Sigmoid colon (tissue), 7 donors: ENCODE measurements around the gene CLIC4. TPM values are rescaled to one million over a fixed set of nuclear protein-coding genes. Genes with fewer than 3 reads are reported as not detected.

ENCODE experiments used
- DNase-seq: peaks from one replicate; pipeline ENCODE4 v3.0.0-alpha.2; 2019
- H3K27ac ChIP-seq, 4 donors: fragments of 200-600 bp; sonication (generic); one replicate each; pipeline ENCODE4 v1.5.1; 2016 to 2019; ENCODE audit warnings: mild to moderate bottlenecking in 1 of 4
- H3K27me3 ChIP-seq, 3 donors: fragments of 200-600 bp; sonication (generic); one replicate each; pipeline ENCODE4 v1.5.1; 2019; ENCODE audit warnings: mild to moderate bottlenecking in 1 of 3
- H3K36me3 ChIP-seq, 4 donors: fragments of 200-600 bp; sonication (generic); one replicate each; pipeline ENCODE4 v1.5.1; 2016 to 2019
- H3K4me1 ChIP-seq, 4 donors: fragments of 200-600 bp; sonication (generic); one replicate each; pipeline ENCODE4 v1.5.1; 2017 to 2019
- H3K4me3 ChIP-seq, 4 donors: fragments of 200-600 bp; sonication (generic); one replicate each; pipeline ENCODE4 v1.5.1; 2017 to 2019; ENCODE audit warnings: mild to moderate bottlenecking in 2 of 4, moderate library complexity in 1 of 4
- H3K9me3 ChIP-seq, 4 donors: fragments of 200-600 bp in 3 of 4; sonication (generic) in 3 of 4; one replicate each; pipeline versions ENCODE4 v1.5.1 to v1.6.1; 2013 to 2019
- CTCF ChIP-seq, 4 experiments: fragments of 450-650 bp in 3 of 4; fragments of 200-600 bp in 1 of 4; IDR thresholded peaks; one replicate each; pipeline ENCODE4 v1.5.1; 2016 to 2019; ENCODE audit warnings: antibody characterized with exemption in 4 of 4, mild to moderate bottlenecking in 3 of 4, moderate library complexity in 2 of 4
- EP300 ChIP-seq, 4 donors: sonication (generic); formaldehyde crosslinking; IDR thresholded peaks; one replicate each; pipeline ENCODE4 v1.6.1; 2017; ENCODE audit warnings: antibody characterized with exemption in 4 of 4
- POLR2A ChIP-seq, 2 donors: fragments of 450-650 bp; IDR thresholded peaks; one replicate each; pipeline ENCODE4 v1.6.1; 2016; ENCODE audit warnings: antibody characterized with exemption in 2 of 2, mild to moderate bottlenecking in 2 of 2, moderate library complexity in 2 of 2
- POLR2AphosphoS5 ChIP-seq, 4 donors: sonication (generic); formaldehyde crosslinking; IDR thresholded peaks; one replicate each; pipeline ENCODE4 v1.6.1; 2017; ENCODE audit warnings: antibody characterized with exemption in 4 of 4
- WGBS, 2 donors: extraction: QIAGEN DNeasy Blood & Tissue Kit; methylation state at CpG; one replicate each; pipeline ENCODE4 v1.1.7; 2013; 5-methylcytosine and 5-hydroxymethylcytosine counted together
- intact Hi-C: fragments of 100-400 bp; cut with DNase I; formaldehyde crosslinking; loops from one replicate; pipeline ENCODE4 v1.15.1; 2023
- polyA plus RNA-seq, 3 donors: library from polyadenylated mRNA; stranded (reverse); fragments of 200-250 nt; gene quantifications; one replicate each; pipeline ENCODE4 v1.2.3, GENCODE V29; 2013
- total RNA-seq, 4 donors: library from RNA; depleted of rRNA; stranded (reverse); fragments of >200 nt; gene quantifications; one replicate each; pipeline ENCODE4 v1.1.0, GENCODE V29; 2016
- donor health status: healthy with polysubstance abuse.
- donor health status: Bipolar disorder and iron deficiency.
- donor health status: healthy.

CLIC4 gene
- total and polyA plus RNA-seq, 7 donors: 37.8 to 443 (median 334) TPM

DNA sequence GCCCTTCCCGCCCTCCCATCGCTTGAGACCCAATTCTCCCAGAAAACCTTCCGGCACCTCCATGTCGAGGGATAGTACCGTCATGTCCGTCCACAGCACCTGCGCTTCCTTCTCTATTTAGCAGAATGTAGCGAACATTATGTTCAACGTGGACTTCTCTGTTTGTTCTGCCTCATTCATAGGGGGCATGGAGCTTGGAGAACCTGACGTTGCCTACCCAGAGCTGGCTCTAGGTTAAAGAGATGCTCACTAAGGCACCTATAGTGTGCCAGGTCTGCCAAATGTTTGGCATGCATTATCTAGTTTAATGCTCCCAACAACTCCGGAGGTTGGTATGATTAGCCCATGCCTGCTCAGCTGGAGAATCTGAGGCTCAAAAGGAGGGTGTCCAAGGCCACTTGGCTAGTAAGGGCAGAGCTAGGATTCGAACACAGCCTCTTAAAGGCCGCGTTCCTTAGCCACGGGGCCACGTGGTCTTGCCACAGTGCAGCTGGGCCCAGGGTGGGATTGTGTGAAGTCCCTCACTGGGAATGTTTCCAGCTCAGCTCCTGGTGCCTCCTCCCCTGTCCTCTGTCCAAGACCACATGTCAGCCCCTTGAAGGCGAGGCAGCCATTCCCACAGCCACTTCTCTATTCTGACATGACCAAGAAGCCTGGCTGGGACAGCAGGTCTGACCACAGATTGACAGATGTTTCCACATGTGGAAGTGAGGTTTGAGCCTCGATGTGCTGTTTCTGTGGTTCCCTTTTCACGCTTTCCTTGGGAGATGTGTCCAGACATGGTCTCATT is 127.0 kb downstream of the CLIC4 start:
- no peak for TF ChIP-seq POLR2AphosphoS5 (IDR thresholded peaks at IDR 0.05)
- no peak for TF ChIP-seq CTCF (IDR thresholded peaks at IDR 0.05)
- TF ChIP-seq POLR2A (IDR thresholded peaks at IDR 0.05): no peak
- no peak for TF ChIP-seq EP300 (IDR thresholded peaks at IDR 0.05)
- H3K4me3 ChIP-seq: no peak overlapping the region
- H3K27ac ChIP-seq: no peak overlapping the region
- DNase-seq: no peak
- WGBS, 2 donors: 71 to 87% methylated on average over 19 of the region's 19 CpGs
- H3K4me1 ChIP-seq: no peaks in the 10 kb centered on the region
- H3K9me3 ChIP-seq: no peaks in the 10 kb centered on the region
- H3K27me3 ChIP-seq: peaks cover 0 to 12% (median 2%) of the 10 kb centered on the region in 3 donors
- H3K36me3 ChIP-seq: no peaks in the 10 kb centered on the region
- intact Hi-C loops: no loop called here

- Histone ChIP-seq H3K27ac (no peak overlapping the region), H3K4me1 (no peaks in the 10 kb centered on the region), H3K4me3 (no peak overlapping the region), H3K36me3 (no peaks in the 10 kb centered on the region), H3K27me3 (peaks cover 0 to 8% (median 0%) of the 10 kb centered on the region in 3 donors), H3K9me3 (no peaks in the 10 kb centered on the region)
- no peak for DNase-seq
- 89 to 93% methylated on average over 1 of the region's 1 CpG for WGBS, 2 donors
- TF ChIP-seq CTCF (IDR thresholded peaks at IDR 0.05) (no peak), POLR2AphosphoS5 (IDR thresholded peaks at IDR 0.05) (no peak), EP300 (IDR thresholded peaks at IDR 0.05) (no peak)
- intact Hi-C loops: no loop called here
These were observed 127.9 kb downstream of the CLIC4 start for GRCh38 chr1:24873148-24873547.

- no peaks in the 10 kb centered on the region for H3K9me3 ChIP-seq
- no peak overlapping the region for H3K27ac ChIP-seq
- DNase-seq: no peak
- no peaks in the 10 kb centered on the region for H3K36me3 ChIP-seq
- TF ChIP-seq POLR2A (IDR thresholded peaks at IDR 0.05) (no peak), EP300 (IDR thresholded peaks at IDR 0.05) (no peak), CTCF (IDR thresholded peaks at IDR 0.05) (no peak), POLR2AphosphoS5 (IDR thresholded peaks at IDR 0.05) (no peak)
- 83 to 94% methylated on average over 7 of the region's 7 CpGs for WGBS, 2 donors
- no peaks in the 10 kb centered on the region for H3K4me1 ChIP-seq
- H3K27me3 ChIP-seq: peaks cover 0 to 8% (median 0%) of the 10 kb centered on the region in 3 donors
- intact Hi-C loops: no loop called here
- H3K4me3 ChIP-seq: no peak overlapping the region
These were observed 128.8 kb downstream of the CLIC4 start for GRCh38 chr1:24874056-24874455.

DNA sequence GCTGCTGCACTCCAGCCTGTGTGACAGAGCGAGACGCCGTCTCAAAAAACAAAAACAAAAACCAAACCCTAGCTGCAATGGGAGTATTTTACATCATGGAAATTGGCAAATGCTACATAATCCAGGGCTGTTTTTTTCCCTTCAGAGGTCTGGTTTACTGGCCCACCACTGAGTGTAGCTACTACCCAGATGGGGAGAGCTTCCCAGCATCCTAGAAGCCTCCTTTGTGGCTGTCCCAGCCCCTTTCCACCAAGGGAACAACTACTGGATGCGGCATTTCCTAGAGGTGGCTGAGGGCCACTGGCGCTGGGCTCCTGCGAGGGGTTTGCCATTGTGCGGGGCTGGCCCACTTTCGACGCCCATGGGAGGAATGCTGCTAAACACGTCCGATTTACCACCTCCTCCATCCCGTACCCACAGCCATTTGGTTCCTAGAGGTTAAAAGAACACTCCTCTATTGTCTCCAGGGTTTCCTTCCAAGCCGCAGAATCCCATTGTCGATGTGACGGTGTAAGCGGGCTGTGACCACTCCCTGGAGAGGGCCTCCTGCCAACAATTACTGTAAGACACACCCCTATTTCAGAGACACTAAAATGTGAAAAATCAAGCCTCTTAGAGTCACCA is 129.5 kb downstream of the CLIC4 start:
- no peaks in the 10 kb centered on the region for H3K9me3 ChIP-seq
- H3K36me3 ChIP-seq: no peaks in the 10 kb centered on the region
- no peaks in the 10 kb centered on the region for H3K4me1 ChIP-seq
- WGBS, 2 donors: 43 to 79% methylated on average over 16 of the region's 16 CpGs
- peaks cover 0 to 8% (median 0%) of the 10 kb centered on the region in 3 donors for H3K27me3 ChIP-seq
- intact Hi-C loops: no loop called here
- no peak for DNase-seq
- H3K27ac ChIP-seq: no peak overlapping the region
- TF ChIP-seq EP300 (IDR thresholded peaks at IDR 0.05) (no peak), POLR2AphosphoS5 (IDR thresholded peaks at IDR 0.05) (no peak), POLR2A (IDR thresholded peaks at IDR 0.05) (no peak), CTCF (IDR thresholded peaks at IDR 0.05) (no peak)
- no peak overlapping the region for H3K4me3 ChIP-seq
